Psoas muscle (tissue), 8 donors: ENCODE data around the gene CDH4. TPM values are rescaled to one million over a fixed set of nuclear protein-coding genes. Genes with fewer than 3 reads are reported as not detected.

Source experiments
- ATAC-seq, 4 donors: fragments of 200-7000 bp; cut with Tn5 transposase; one replicate each; pipeline ENCODE4 v1.9.1; 2020; ENCODE audit warnings: moderate library complexity in 3 of 4, mild to moderate bottlenecking in 2 of 4
- DNase-seq, 2 donors: peaks; one replicate each; pipeline ENCODE4 v3.0.0-alpha.2; 2020
- H3K27ac ChIP-seq: fragments of 200-600 bp; one replicate; pipeline ENCODE4 v1.8.0; 2022
- H3K27me3 ChIP-seq, 3 donors: fragments of 200-600 bp in 1 of 3; one replicate each; pipeline versions ENCODE4 v1.6.1 to v1.8.0; 2013 to 2022; ENCODE audit warnings: low read length in 2 of 3, mild to moderate bottlenecking in 2 of 3, moderate library complexity in 1 of 3; ENCODE audit not compliant: insufficient read depth in 3 of 3
- H3K36me3 ChIP-seq, 2 donors: fragments of 200-600 bp in 1 of 2; one replicate each; pipeline versions ENCODE4 v1.6.1 to v1.8.0; 2013 to 2022; ENCODE audit warnings: low read depth in 1 of 2, mild to moderate bottlenecking in 1 of 2, moderate library complexity in 1 of 2; ENCODE audit not compliant: insufficient read depth in 1 of 2
- H3K4me1 ChIP-seq: fragments of 200-600 bp; one replicate; pipeline ENCODE4 v1.8.0; 2022
- H3K4me3 ChIP-seq: fragments of 200-600 bp; one replicate; pipeline ENCODE4 v1.8.0; 2022; ENCODE audit warnings: mild to moderate bottlenecking
- H3K9me3 ChIP-seq: fragments of 200-600 bp; one replicate; pipeline ENCODE4 v1.8.0; 2022
- CTCF ChIP-seq: fragments of 200-600 bp; IDR thresholded peaks from one replicate; pipeline ENCODE4 v1.8.0; 2022; ENCODE audit warnings: antibody characterized with exemption
- WGBS, 3 donors: extraction: QIAGEN DNeasy Blood & Tissue Kit; methylation state at CpG; one replicate each; pipeline versions ENCODE4 v1.1.6 to v1.1.7; 2013; 5-methylcytosine and 5-hydroxymethylcytosine counted together
- intact Hi-C, 2 donors: fragments of 100-400 bp; cut with DNase I; formaldehyde crosslinking; loops; one replicate each; pipeline versions ENCODE4 v1.11.0 to v1.14.2; 2022
- polyA plus RNA-seq, 3 donors: library from polyadenylated mRNA; stranded (reverse); fragments of 200-250 nt; gene quantifications; one replicate each; pipeline ENCODE4 v1.2.3, GENCODE V29; 2013
- total RNA-seq, 4 donors: library from RNA; stranded (reverse); fragmentation: NEBNext Ultra II Directional in 2 of 4; extraction: Animal tissue kit (Norgen Biotek cat#: 25700) in 2 of 4; gene quantifications; one replicate each; pipeline versions ENCODE4 v1.2.1 to v1.2.4, GENCODE V29; 2021 to 2023
- donor health status: healthy with polysubstance abuse.
- donor health status: DM: no; HTN: no; CAD: no; lungs with moderate emphysema.
- donor health status: Bipolar disorder and iron deficiency.
- donor health status: healthy.
- donor health status: DM: yes; HTN: yes; CAD: no.
- donor health status: DM: no; HTN: no; CAD: no.
- donor health status: DM: no; HTN: no; CAD: no.
- donor health status: DM: yes; HTN: yes; CAD: no.

CDH4 gene
- total and polyA plus RNA-seq, 7 donors = 0.26 to 1.0 (median 0.34) TPM

- DNase-seq = no peak
- no peak overlapping the region for H3K27ac ChIP-seq
- intact Hi-C loops = no loop called here
- H3K36me3 ChIP-seq = no peaks in the 10 kb centered on the region
- 42 to 53% (median 49%) methylated on average over 9 of the region's 9 CpGs for WGBS, 3 donors
- H3K27me3 ChIP-seq = peaks cover 0 to 3% (median 0%) of the 10 kb centered on the region in 3 donors
- no peaks in the 10 kb centered on the region for H3K4me1 ChIP-seq
- TF ChIP-seq CTCF = no peak
- no peak for ATAC-seq
- no peak overlapping the region for H3K4me3 ChIP-seq
- no peaks in the 10 kb centered on the region for H3K9me3 ChIP-seq
Measured at GRCh38 chr20:61315319-61315718, 63.3 kb downstream of the CDH4 start.

- no peak for TF ChIP-seq CTCF
- Histone ChIP-seq H3K36me3 (no peaks in the 10 kb centered on the region), H3K9me3 (no peaks in the 10 kb centered on the region), H3K27ac (no peak overlapping the region), H3K4me3 (no peak overlapping the region), H3K4me1 (no peaks in the 10 kb centered on the region), H3K27me3 (peaks cover 0 to 3% (median 0%) of the 10 kb centered on the region in 3 donors)
- WGBS, 3 donors = 28 to 39% (median 38%) methylated on average over 10 of the region's 10 CpGs
- intact Hi-C loops = no loop called here
- ATAC-seq = no peak
- no peak for DNase-seq
Measured at GRCh38 chr20:61316346-61316745, 64.3 kb downstream of the CDH4 start.

- TF ChIP-seq CTCF = no peak
- intact Hi-C loops = no loop called here
- WGBS, 3 donors = 67 to 74% (median 73%) methylated on average over 12 of the region's 12 CpGs
Measured at GRCh38 chr20:61317966-61318530, 66.0 kb downstream of the CDH4 start.

GRCh38 chr20:61320691-61321425 lies 68.8 kb downstream of the CDH4 start:
- H3K4me3 ChIP-seq = no peak overlapping the region
- no peaks in the 10 kb centered on the region for H3K9me3 ChIP-seq
- DNase-seq (no peak), ATAC-seq (no peak)
- intact Hi-C loops = no loop called here
- 81 to 85% (median 82%) methylated on average over 18 to 21 of the region's 21 CpGs for WGBS, 3 donors
- H3K27ac ChIP-seq = no peak overlapping the region
- H3K4me1 ChIP-seq = no peaks in the 10 kb centered on the region
- H3K36me3 ChIP-seq = no peaks in the 10 kb centered on the region
- peaks cover 0 to 3% (median 0%) of the 10 kb centered on the region in 3 donors for H3K27me3 ChIP-seq
- TF ChIP-seq CTCF = no peak

More at GRCh38 chr20:61317966-61318530, 66.0 kb downstream of the CDH4 start:
- no peak for DNase-seq
- H3K4me1 ChIP-seq = no peaks in the 10 kb centered on the region
- no peak for ATAC-seq
- H3K27ac ChIP-seq = no peak overlapping the region
- no peak overlapping the region for H3K4me3 ChIP-seq
- H3K9me3 ChIP-seq = no peaks in the 10 kb centered on the region
- H3K36me3 ChIP-seq = no peaks in the 10 kb centered on the region
- peaks cover 0 to 5% (median 0%) of the 10 kb centered on the region in 3 donors for H3K27me3 ChIP-seq
